Spleen (tissue), 7 donors: Measurements from ENCODE around the gene TLE1.

Source experiments
- CTCF ChIP-seq, 11 experiments: fragments of 200-600 bp in 7 of 11; fragments of 450-650 bp in 4 of 11; sonication (generic) in 4 of 11; IDR thresholded peaks in 8 of 11; conservative IDR thresholded peaks in 3 of 11; 1 replicate in 7 of 11; 2 replicates in 4 of 11; pipeline versions ENCODE4 v1.4.0 to v1.8.0; 2016 to 2021; ENCODE audit warnings: antibody characterized with exemption in 11 of 11, inconsistent platforms in 4 of 11, mild to moderate bottlenecking in 1 of 11
- POLR2A ChIP-seq, 3 donors: fragments of 450-650 bp; IDR thresholded peaks; one replicate each; pipeline ENCODE4 v1.5.1; 2017; ENCODE audit warnings: antibody characterized with exemption in 3 of 3, mild to moderate bottlenecking in 1 of 3
- donor health status: DM: no; HTN: no; CAD: no; lungs with moderate emphysema.
- donor health status: DM: no; HTN: no; CAD: no.
- donor health status: DM: no; HTN: no; CAD: no.

- no peak for TF ChIP-seq CTCF (IDR thresholded peaks at IDR 0.05 in 8 of 11, conservative IDR thresholded peaks at IDR 0.05 in 3 of 11)
- TF ChIP-seq POLR2A (IDR thresholded peaks at IDR 0.05): no peak
These were observed 48.6 kb upstream of the TLE1 start for GRCh38 chr9:81737871-81738507.
